NB4 (cell line): ENCODE results near the gene BICRAL.

Experiments used
- DNase-seq: peaks from one replicate; pipeline ENCODE4 v3.0.0; 2010; ENCODE audit warnings: low read depth
- H3K4me3 ChIP-seq: one replicate; pipeline ENCODE4 v1.5.1; 2011; ENCODE audit warnings: mild to moderate bottlenecking, low read depth, low read length, moderate library complexity
- MYC ChIP-seq: IDR thresholded peaks from 2 replicates; pipeline ENCODE4 v1.6.1; 2011; ENCODE audit warnings: low read depth, low read length
- POLR2A ChIP-seq: IDR thresholded peaks from 2 replicates; pipeline ENCODE4 v1.6.1; 2011; ENCODE audit warnings: mild to moderate bottlenecking; ENCODE audit not compliant: insufficient read length; ENCODE audit errors: extremely low read depth
- TF ChIP-seq, protein P1 (sequence below): IDR thresholded peaks from one replicate; pipeline ENCODE4 v1.5.1; 2012; ENCODE audit warnings: low read depth, low read length
- TF ChIP-seq, protein P2 (sequence below): IDR thresholded peaks from 2 replicates; pipeline ENCODE4 v1.6.1; 2011; ENCODE audit warnings: low read depth, low read length

The BICRAL gene

GRCh38 chr6:42860036-42860435 is 78.2 kb downstream of the BICRAL start:
- TF ChIP-seq POLR2A: no peak
- no peak for TF ChIP-seq MYC
- TF ChIP-seq, protein P1, sequence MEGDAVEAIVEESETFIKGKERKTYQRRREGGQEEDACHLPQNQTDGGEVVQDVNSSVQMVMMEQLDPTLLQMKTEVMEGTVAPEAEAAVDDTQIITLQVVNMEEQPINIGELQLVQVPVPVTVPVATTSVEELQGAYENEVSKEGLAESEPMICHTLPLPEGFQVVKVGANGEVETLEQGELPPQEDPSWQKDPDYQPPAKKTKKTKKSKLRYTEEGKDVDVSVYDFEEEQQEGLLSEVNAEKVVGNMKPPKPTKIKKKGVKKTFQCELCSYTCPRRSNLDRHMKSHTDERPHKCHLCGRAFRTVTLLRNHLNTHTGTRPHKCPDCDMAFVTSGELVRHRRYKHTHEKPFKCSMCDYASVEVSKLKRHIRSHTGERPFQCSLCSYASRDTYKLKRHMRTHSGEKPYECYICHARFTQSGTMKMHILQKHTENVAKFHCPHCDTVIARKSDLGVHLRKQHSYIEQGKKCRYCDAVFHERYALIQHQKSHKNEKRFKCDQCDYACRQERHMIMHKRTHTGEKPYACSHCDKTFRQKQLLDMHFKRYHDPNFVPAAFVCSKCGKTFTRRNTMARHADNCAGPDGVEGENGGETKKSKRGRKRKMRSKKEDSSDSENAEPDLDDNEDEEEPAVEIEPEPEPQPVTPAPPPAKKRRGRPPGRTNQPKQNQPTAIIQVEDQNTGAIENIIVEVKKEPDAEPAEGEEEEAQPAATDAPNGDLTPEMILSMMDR: no peak
- no peak for DNase-seq
- H3K4me3 ChIP-seq: no peak overlapping the region

DNA sequence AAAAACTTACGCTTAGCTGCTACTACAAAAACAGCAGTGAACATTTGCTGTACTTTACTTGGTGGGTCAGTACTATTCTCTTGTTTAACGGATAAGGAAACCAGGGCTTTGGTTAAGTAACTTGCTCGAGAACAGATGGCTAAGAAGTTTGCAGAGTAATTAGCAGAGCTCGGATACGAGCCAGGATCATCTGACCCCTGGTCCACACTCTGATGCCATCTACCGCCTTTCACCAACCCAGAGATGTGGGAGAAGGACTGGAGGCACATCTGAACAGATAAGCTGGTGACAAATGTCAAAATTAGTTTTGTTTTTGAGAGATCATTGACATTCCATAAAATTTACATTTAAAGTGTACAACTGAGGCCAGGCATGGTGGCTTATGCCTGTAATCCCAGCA is 78.6 kb downstream of the BICRAL start:
- TF ChIP-seq, protein P2, sequence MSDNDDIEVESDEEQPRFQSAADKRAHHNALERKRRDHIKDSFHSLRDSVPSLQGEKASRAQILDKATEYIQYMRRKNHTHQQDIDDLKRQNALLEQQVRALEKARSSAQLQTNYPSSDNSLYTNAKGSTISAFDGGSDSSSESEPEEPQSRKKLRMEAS: no peak
- DNase-seq: no peak
- no peak overlapping the region for H3K4me3 ChIP-seq

DNA sequence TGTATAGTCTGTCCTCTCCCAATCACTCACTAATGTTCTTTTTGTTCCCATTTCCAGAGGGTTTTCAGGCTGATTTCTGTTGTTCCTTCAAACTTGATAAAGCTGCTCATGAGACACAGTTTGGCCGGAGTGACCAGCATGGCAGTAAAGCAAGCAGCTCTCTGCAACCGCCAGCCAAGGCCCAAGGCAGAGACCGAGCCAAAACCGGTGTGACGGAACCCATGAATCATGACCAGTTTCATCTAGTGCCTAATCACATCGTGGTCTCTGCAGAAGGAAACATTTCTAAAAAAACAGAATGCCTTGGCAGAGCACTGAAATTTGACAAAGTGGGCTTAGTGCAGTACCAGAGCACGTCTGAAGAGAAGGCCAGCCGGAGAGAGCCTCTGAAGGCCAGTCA is 82.8 kb downstream of the BICRAL start:
- TF ChIP-seq, protein P2: no peak
- no peak for TF ChIP-seq MYC
- DNase-seq: no peak
- H3K4me3 ChIP-seq: no peak overlapping the region

DNA sequence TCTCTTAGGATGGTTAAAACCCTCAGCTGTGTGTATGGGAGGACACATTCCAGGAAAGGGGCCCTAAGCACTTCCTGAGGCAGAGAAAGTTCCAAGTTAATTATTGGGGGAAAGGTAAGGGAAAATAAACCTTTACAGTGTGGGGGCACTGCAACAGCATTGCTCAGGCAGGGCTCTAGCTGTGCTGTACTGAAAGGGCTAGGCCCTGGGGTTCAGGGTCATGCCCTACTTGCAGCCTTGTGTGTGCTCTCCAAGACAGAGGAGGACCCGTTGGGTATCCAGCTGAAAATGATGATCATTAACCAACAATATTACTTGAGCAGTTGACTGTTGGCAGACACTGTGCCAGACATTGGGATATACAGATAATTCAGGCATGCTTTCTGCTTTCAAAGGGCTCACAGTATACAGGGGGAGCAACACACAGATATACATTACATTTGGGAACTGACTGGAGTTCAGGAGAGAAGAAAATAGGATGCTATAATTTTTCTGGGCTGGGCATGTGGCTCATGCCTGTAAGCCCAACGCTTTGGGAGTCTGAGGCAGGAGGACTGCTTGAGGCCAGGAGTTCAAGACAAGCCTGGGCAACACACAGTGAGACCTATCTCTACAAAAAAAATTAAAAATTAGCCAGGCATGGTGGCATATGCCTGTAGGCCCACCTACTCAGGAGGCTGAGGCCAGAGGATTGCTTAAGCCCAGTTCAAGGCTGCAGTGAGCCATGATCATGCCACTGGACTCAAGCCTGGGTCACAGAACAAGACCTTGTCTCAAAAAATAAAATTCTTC is 88.5 kb downstream of the BICRAL start:
- TF ChIP-seq, protein P2: no peak
- TF ChIP-seq POLR2A (no peak), MYC (no peak)
- TF ChIP-seq, protein P1: no peak
- H3K4me3 ChIP-seq: no peak overlapping the region
- no peak for DNase-seq

- no peak overlapping the region for H3K4me3 ChIP-seq
- no peak for DNase-seq
- TF ChIP-seq, protein P2: no peak
- TF ChIP-seq, protein P1: no peak
- no peak for TF ChIP-seq MYC
- no peak for TF ChIP-seq POLR2A
Observed at GRCh38 chr6:42871711-42872110, 89.9 kb downstream of the BICRAL start.

GRCh38 chr6:42873313-42873712 is 91.5 kb downstream of the BICRAL start:
- no peak for DNase-seq
- no peak overlapping the region for H3K4me3 ChIP-seq
- TF ChIP-seq, protein P2: no peak
- TF ChIP-seq, protein P1: no peak
- TF ChIP-seq POLR2A: no peak
- TF ChIP-seq MYC: no peak

DNA sequence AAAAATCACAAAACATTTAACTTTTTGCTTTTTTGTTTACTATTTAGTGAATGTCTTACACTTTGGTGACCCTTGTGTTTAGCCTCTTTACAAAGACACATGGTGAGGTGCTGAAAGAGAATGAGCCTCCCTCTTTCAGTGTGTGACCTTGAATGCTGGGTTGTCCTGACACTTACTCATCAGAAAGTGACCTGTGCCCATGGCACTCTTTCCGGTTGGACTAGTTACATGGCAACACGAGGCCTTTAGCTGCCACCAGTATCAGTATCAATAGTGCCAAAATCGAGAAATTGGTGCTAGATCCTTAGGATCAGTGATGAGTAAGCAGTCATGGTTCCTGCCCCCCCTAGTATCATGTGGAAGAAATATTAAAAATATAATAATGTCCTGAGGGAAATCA is 95.8 kb downstream of the BICRAL start:
- DNase-seq: no peak
- TF ChIP-seq, protein P1: no peak
- TF ChIP-seq POLR2A (no peak), MYC (no peak)
- TF ChIP-seq, protein P2: no peak
- no peak overlapping the region for H3K4me3 ChIP-seq
